ENCODE data around the gene VEGFB.
"Not testable (repeated sequence)": the region's sequence is repeated elsewhere in the genome, so short reads cannot be mapped to it uniquely, and the experiment has no call there.

Gene VEGFB

DNA sequence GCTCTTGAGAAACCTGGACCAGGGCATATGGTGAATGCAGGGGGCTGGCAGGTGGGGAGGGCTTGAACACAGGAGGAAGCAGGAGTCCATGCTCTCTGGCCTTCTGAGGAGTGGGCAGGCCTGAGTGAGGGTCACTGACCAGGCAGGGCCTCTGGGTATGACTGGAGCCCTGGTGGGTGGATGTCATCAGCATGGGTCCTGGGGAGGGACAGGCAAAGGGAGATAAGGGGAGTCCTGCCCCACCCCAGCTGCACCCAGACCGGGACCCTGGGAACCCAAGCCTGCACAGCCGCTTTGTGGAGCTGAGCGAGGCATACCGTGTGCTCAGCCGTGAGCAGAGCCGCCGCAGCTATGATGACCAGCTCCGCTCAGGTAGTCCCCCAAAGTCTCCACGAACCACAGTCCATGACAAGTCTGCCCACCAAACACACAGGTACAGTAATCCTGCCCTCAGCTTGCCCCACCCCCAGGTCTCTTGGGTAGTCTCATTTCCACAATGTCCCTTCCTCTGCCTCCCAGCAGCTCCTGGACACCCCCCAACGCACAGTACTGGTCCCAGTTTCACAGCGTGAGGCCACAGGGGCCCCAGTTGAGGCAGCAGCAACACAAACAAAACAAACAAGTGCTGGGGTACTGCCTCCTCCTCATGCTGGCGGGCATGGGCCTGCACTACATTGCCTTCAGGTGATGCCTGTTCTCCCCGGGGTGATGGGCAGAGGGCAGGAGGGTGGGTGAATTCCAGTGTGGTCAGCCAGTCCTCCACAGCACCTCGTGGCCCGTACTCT, 2.0 kb upstream of the VEGFB start:
- no peak for DNase-seq

DNA sequence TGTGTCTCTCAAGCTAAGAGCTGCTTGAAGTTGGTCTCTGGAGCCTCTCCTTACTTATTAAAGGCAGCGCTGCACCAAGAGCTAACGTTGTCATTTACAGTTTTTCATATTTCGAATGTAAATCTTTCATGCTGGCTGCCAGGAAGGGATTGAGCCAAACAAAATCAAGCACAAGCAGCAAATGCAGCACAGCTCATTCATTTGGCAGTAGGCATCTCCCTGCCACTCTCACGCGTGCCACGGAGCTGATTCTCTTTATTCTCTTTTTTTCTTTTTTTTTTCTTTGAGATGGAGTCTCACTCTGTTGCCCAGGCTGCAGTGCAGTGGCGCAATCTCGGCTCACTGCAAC, 1.4 kb upstream of the VEGFB start:
- no peak for DNase-seq

DNA sequence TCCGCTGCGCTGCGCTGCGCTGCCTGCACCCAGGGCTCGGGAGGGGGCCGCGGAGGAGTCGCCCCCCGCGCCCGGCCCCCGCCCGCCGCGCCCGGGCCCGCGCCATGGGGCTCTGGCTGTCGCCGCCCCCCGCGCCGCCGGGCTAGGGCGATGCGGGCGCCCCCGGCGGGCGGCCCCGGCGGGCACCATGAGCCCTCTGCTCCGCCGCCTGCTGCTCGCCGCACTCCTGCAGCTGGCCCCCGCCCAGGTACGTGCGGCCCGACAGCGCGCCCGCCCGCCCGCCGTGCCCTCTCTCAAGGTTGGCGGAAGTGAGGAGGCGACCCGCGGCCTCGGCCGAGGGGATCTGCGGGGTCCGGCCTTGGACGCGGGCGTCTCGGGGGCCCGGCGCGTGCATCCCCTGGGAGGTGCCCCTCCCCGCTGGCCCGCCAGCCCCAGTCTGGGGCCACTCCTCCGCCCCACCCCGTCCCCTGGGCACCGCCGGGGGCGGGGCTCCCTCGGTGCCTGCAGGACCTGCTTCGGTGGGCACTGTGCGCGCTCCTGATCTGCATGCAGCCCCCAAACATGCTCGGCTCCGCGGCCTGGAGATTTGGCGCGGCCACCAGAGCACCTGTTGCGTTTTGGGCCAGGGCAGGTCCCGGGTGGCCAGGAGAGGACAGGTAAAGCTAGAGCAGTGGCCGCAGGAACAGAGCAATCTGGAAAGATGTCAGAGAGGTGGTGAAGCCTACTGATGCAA, 429 bp downstream of the VEGFB start:
- DNase-seq: peak; percentile 59

DNA sequence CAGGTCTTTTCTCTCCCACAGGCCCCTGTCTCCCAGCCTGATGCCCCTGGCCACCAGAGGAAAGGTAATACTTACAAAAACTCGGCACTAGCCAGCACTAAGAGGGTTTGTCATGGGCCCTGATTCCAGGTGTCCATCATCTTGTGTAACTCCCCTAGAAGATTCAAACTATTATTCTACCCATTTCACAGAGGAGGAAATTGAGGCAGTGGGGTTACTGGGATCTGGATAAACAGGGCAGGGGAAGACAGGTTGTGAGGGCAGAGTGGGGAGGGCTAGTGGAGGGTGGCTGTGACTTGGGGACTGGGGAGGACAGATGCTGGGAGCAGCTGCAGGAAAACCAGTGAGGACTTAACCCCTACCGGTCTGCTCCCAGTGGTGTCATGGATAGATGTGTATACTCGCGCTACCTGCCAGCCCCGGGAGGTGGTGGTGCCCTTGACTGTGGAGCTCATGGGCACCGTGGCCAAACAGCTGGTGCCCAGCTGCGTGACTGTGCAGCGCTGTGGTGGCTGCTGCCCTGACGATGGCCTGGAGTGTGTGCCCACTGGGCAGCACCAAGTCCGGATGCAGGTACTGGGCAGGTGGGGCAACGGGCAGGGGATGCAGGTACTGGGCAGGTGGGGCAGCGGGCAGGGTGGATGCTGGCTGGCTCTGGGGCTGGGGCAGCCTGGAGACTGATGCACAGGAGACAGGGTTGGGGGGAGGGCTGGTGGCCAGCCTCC, 1.2 kb downstream of the VEGFB start:
- no peak for DNase-seq

DNA sequence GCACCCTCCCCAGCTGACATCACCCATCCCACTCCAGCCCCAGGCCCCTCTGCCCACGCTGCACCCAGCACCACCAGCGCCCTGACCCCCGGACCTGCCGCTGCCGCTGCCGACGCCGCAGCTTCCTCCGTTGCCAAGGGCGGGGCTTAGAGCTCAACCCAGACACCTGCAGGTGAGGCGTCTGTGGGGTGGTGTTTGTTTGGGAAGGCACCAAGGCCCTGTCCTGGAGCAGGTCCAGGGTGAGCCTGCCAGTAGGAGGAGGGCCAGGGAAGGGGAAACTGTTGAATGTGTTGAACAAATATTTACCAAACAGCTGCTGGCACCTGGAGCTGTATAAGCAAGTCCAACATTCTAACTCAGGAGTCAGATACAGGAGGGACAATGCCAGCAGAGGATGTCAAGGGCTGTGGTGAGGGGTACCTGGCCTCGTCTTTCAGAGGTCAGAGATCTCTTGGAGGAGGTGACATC, 3.1 kb downstream of the VEGFB start:
- DNase-seq: no peak

DNA sequence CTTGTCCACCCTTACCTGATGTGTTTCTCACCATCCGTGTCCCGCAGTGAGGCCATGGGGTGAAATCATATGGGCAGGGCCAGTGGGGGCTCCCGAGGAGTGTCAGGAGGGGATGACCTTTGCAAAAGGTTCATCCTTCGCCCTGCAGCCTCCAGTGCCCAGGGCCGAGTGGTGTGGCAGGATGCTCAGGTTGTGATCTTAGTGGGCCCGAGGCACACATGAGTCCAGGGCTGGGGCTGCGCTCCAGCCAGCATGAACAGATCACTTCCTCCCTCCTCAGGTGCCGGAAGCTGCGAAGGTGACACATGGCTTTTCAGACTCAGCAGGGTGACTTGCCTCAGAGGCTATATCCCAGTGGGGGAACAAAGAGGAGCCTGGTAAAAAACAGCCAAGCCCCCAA, 3.7 kb downstream of the VEGFB start:
- no peak for DNase-seq

DNA sequence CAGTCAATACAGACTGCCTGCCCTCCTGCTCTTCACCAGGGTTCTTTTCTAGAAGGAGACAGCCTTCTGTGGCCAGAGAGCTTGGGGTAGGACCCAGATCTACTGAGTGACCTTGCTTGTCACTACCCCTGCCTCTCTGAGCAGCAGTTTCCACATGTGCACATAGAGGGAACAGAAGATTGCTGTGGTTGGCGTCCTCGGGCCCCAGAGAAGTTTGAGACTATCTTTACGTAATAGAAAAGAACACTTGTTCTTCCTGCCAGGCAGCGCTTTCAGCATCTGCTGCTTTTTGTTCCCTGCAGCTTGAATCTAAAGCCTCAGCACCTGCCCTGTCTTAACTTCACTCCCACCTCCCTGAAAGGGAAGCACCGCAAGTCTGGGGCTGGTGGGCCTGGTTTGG, 4.6 kb downstream of the VEGFB start:
- DNase-seq: no peak

DNA sequence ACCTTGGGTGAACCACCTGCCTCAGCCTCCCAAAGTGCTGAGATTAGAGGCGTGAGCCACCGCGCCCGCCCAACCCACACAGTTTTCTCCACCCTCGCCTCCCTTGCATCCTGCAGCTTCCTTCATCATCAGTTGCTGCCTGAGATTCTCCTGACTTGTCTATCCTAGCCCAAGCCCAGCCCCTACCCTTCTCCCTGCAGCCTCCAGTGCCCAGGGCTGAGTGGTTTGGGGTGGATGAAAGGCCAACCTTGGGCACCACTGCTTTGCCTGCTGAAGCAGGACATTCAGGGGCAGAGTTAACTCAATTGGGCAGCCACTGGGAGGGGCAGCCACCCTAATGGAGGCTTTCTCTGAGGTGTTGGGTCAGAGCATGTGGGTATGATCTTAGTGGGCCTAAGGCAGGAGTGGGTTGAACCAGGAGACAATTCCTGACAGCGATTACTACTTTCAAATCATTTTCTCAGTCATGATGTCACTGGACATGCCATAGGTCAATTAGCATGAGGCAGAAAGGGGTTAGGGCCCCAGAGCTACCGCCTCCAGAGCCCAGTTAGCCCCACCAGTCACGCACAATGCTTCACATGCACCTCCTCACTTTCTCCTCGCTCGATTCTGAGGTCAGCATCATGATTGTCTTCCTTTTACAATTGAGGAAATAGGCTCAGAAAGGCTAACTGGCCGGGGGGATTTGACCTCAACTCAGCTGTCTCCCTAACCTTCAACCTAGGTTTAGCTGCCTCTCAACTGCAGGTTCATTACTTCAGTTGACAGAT, 5.5 kb downstream of the VEGFB start:
- no peak for DNase-seq

DNA sequence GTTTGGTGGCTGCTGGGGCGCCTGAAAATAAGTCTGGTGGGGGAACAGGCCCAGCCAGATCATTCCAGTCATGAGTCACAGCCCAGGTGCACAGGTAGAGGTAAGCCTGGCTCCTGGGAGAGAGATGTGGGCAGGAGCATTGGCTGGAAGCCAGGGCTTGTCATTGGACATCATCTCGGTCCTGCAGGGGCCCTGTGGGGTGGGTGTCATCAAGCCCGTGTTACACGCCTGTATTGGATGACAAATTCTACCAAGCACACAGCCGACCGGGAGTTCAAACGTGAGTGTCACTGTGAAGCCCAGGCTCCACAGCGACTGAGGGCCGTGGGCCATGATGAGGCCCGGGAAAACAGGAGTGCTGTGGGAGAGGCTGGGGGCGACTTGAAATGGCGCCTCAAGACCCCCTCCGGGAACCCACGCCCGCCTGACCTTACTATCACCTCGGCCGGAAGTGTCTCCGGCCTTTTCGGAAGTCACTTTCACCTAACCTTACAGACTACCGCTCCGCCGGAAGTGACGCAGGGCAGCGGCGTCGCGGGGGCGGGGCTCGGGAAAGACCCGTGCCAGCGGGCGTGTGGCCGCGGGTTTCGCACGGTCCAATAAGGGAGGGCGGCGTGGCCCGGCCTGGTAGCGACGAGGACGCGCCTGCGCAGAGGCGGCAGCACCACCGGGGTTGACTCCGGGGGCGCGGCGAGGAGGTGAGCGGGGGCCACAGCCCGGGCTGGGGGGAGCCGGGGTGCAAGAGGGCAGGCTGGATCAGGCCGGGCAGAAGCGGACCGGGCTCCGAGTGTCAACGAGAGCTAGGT, 6.3 kb downstream of the VEGFB start, which contains the start of gene FKBP2:
Gene FKBP2, plus strand, starts transcription at position 661 of the 806 bp plus-strand sequence. CDS start 1,293 bp downstream, outside the sequence.
- peak; percentile 97 for DNase-seq

DNA sequence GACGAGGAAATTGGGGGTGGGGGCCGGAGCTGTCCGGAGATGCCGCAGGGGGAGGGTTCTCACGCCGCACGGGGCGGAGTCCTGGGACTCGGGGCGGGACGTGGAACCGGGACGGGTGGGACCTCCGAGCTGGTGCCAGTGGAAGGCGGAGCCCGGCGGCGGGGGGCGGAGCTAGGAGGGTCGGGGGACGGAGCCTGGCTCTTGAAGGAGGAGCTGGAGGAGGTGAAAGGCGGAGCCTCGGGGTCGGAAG, 6.8 kb downstream of the VEGFB start:
- DNase-seq: peak; percentile 99

DNA sequence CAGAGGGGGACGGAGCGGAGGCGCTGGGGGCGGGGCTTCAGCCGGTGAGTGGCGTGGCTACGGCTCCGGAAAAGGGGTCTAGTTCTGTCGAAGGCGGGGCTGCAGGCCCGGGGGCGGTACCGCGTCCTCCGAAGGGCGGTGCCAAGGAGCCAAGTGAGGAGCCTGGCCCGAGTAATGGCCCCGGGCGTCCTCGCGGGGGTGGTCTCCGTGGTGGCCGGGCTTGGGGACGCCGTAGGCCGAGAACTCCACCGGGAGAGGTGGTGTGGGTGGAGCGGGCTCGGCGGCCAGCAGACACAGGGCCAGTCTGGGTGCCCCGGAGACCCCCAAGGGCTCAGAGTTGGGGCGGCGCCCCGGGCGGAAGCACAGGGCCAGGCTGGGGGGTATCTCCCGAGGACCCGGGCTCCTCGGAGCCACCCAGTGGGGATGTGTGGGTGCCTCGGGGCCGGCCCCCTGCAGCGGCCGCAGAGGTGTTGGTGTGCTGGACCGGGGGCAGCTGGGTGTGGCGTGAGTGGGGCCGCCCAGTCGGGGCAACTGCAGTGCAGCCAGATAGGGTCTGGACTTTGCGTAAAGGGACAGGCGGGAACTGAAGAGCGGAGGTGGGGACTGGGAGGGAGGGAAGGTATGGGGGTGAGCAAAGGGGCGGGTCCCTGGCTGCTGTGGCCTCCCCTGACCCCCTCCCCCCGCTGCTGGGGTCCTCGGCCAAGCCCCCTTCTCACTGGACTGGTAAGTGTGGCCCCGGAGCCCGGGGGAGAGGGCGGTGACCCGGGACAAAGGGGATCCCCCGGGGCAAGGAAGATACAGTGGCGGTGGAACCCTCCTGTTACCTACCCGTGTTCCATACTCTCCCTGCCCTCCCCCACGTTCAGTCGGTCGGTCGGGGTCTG, 7.3 kb downstream of the VEGFB start:
- DNase-seq: peak; percentile 25

DNA sequence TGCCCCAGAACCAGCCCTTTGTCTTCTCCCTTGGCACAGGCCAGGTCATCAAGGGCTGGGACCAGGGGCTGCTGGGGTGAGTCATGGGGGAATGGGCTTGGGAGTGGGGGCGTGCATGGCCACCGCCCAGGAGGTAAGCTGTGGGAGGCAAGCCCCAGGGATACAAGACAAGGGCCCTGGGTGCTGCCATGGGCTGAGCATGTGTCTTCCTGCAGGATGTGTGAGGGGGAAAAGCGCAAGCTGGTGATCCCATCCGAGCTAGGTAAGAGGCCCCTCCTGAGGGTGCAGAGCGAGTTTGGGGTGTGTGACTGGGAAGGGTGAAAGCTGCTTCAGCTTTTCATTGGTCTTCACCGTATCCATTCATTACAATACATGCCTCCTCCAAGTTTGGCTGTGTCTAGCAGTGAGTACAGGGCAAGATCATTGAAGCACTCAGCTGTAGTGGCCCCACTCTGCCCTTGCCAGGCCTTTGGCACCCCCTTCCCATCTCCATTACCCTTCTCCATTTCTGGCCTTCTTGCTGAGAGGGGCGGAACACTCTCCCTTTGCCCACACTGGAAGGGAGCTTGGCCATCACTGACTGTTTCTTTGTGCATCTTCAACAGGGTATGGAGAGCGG, 9.0 kb downstream of the VEGFB start:
- DNase-seq: no peak

DNA sequence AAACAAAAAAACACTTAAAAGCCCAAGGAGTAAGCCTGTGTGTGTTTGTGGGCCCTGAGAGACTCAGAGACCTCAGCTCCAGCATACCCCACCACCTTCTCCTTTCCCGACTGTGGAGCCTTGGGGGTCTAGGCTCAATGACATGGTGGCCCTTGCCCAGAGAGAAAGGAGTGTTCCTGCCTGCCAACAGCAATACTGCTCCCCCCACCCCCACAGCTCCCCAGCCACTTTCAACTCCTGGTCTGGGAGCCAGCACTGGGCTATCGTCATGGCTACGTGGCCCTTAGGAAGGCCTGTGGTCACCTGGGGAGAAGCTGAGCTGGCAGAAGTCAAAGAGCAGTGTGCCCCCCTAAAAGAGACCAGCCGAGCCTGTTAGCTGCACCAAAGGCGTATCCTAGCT, 9.7 kb downstream of the VEGFB start:
- DNase-seq: no peak

DNA sequence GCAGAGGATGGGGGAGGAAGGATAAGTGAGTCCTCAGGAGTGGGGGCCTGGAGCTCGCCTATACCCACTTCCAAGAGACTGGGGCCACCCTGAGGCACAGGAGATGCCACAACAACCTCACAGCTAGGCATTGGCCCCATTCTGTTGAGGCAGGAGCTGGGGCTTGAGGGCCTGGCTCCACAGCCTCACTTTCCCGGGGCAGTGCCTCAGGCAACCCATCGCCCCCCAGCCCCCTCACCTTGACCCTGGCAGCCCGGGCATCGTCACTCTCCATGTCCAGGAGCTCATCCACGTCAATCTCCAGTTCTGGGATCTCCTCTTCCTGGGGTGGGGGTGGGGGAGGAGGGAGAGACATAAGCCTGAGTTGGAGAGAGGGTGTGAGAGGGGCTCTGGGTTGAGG, 10.6 kb downstream of the VEGFB start:
- DNase-seq: no peak

DNA sequence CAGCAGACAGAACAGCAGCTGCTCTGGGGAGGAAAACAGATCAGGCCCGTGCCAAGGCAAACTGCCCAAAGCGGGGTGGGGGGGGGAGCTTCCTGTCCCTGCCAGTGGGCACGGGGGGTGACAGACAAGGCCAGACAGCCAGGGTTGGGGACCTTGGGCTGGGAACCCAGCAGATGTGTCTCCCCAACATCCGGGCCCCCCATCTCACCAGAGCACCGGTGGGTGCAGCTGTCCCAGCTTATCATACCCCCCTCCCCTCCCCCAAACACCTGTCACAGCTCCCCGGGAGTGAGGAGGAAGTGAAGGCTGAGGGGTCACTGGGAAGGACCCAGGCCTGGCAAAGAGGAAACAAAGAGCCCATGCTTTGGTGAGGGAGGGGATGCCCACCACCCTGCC, 11.0 kb downstream of the VEGFB start:
- DNase-seq: no peak

DNA sequence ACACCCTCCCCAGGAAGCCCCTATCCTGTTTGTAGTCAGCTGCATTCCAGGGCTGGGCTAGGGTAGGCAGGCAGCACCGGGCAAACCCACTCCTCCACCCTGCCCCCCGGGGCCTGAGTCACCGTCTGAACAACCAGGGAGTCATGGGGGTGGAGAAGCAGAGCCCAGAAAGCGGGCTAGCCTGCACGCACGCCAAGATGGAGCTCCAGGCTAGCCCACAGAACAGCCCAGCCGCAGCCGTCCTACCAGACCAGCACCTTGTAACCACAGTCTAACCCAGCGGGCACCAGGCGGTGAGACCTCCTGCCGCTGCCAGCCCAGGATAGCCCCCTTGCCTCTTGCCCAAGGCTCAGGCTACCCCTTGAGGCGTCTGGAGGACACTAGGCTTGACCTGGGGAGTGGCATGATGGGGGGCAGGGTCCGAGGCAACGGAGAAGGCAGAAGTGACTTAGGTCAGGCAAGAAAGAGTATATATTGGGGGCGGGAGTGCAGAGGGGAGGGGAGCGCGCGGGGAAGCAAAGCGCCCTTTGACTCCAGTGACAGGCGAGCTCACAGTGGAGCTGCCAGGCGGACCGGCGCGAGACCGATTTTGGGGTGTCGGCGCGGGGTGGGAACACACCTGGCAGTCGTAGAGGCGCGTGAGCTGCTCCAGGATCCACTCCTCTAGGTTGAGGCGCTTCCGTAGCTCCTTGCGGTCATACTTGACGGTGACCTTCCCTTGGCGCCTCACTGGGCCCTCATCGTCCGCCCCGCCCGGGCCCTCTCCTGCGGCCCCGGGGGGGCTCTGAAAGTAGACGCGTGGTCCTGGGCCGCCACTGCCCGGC, 11.6 kb downstream of the VEGFB start:
- DNase-seq: peak; percentile 80

DNA sequence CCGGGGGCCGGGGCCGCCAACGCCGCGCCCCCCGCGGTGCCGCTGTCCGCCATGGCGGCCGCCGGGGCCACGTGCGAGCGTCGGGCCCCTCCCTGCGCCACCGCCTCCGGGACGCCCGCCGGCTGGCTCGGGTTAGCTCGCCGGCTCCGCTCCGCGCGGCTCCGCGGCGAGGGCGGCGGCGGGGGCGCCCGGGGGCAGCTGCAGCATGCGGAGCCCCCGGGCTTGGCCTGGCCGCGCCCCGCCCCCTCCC, 12.2 kb downstream of the VEGFB start:
- not testable (repeated sequence) for DNase-seq

DNA sequence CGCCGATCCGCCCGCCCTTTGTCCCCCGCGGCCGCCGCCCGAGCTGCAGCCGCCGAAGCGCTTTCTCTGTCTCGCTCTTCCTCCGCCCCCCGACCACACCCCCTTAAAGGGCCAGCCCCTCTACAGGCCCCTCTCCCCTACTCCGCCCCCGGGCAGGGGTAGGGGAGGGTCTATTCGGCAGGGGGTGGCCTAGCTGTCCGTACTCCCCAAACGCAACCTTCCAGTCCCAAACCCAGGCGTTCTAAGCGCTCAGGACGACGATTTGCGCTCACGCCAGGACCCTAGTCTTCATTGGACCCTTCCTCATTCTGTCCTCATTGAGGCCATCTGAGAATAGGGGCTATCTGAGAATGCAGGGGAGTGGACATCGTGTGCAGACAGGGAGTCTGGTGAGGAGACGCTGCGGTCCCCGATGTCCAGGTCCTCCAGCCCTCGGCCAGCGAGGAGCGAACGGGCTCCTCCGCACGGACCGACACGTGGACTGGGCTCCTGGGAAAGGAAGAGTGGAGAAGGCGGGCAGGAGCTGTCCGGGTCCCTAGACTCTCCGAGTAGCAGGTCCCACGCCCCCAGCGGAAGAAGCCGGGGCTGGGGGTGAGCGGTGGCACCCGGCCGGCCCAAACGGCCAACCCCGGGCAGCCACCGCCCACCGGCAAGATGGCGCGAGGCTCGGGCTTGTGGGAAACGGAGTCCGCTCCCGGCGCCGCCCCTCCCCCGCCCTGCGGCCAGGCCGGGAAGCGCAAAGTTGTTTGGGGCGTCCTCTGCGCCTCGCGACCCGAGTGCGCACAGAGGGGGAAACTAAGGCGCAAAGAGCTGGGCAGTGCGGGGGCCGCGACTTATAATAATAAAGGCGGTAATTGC, 12.7 kb downstream of the VEGFB start, which contains the start of gene PPP1R14B:
Gene PPP1R14B, minus strand, starts transcription at position 73 of the 858 bp plus-strand sequence. CDS start 270 bp downstream, outside the sequence.
- peak; percentile 86 for DNase-seq
